Fibroblast of mammary gland (primary cell): ENCODE measurements around the gene PSMA6.
"Not testable (repeated sequence)": the region's sequence is repeated elsewhere in the genome, so short reads cannot be mapped to it uniquely, and the experiment has no call there.

Experiments used
- DNase-seq: peaks from one replicate; pipeline ENCODE4 v3.0.0-alpha.2; 2010; ENCODE audit warnings: low read depth
- H3K4me3 ChIP-seq: 2 replicates; pipeline ENCODE4 v1.5.1; 2011; ENCODE audit warnings: low read depth, mild to moderate bottlenecking, low read length, moderate library complexity; ENCODE audit not compliant: control insufficient read depth
- CTCF ChIP-seq: conservative IDR thresholded peaks from 2 replicates; pipeline ENCODE4 v1.5.1; 2011; ENCODE audit warnings: low read depth, low read length, inconsistent platforms; ENCODE audit not compliant: control insufficient read depth, insufficient read depth

Gene PSMA6

DNA sequence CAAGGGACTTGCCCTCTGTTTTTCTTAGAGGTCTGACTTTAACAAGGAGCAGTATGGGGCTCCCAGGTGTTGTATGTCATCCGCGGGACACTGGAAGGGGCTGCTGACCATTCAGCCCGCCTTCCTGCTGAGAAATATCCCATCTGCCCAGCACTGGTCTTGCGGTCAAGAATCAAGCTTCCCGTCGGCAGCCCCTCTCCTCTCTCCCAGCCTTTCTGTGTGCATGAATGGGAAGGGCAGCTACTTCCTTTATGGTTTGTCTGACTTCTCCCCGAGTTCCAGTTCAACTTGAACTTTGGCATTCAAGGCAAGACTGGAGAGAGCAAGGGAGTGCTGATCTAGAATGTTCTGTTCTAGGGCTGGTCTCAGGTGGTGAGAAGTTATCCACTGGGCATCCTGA lies 51.5 kb downstream of the PSMA6 start:
- no peak for DNase-seq
- no peak overlapping the region for H3K4me3 ChIP-seq
- no peak for TF ChIP-seq CTCF

GRCh38 chr14:35344107-35344807 lies 52.1 kb downstream of the PSMA6 start:
- DNase-seq: no peak
- TF ChIP-seq CTCF: no peak
- no peak overlapping the region for H3K4me3 ChIP-seq

DNA sequence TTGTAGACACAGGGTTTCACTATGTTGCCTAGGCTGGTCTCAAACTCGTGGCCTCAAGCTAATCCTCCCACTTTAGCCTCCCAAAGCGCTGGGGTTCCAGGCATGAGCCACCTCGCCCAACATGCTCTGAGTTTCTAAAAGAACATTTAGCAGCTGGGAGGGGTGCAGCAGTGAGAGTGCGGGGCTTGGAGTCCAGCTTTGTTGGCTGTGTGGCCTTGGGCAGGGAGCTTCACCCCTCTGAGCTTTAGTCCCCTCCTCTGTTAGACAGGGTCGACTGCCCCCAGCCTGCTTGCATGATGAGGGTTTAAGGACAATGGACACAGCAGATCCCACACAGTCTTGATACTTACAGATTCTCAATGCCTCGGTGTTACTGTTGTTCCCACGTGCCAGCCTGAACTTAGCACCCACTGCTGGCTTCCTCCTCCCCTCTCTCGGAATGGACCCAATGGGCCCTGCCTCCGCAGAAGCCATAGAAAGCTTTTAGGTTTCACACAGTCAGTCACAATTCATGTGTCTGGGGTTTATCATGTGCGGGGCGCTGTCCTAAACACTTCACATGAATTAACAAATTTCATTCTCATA lies 54.6 kb downstream of the PSMA6 start:
- no peak for TF ChIP-seq CTCF

DNA sequence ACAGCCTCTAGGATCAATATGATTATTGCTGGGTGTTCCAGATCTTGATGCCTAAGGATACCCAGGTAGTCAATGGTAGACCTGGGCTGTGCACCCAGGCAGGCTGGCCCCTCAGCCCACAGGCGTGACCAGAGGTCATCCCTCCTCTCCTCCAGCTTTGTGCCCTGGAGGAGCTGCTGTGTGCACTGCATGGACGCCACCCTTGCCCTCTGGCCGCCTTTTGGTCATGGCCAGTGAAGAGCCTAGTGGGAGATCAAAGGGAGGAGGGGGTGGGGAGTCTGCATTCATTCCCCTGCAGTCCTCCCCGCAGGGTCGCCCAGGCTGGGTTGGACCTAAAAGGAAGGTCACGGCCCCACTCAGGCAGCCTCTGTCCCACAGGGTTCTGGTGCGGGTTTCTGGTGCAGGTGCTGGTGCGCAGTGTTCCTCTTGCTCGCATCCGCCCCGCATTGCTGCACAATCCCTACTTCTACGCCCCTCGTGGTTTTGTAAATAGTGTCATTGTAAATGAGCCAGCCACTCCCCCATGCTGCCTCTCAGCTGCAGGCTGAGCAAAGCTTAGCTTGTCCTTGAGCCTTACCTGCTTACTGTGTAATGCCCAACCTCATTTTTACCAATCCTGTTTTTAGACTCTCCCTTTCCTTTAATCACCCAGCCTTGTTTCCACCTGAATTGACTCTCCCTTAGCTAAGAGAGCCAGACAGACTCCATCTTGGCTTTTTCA lies 55.3 kb downstream of the PSMA6 start:
- no peak overlapping the region for H3K4me3 ChIP-seq
- DNase-seq: no peak
- no peak for TF ChIP-seq CTCF

More for the DNA sequence above, 54.6 kb downstream of the PSMA6 start:
- H3K4me3 ChIP-seq: no peak overlapping the region
- no peak for DNase-seq

DNA sequence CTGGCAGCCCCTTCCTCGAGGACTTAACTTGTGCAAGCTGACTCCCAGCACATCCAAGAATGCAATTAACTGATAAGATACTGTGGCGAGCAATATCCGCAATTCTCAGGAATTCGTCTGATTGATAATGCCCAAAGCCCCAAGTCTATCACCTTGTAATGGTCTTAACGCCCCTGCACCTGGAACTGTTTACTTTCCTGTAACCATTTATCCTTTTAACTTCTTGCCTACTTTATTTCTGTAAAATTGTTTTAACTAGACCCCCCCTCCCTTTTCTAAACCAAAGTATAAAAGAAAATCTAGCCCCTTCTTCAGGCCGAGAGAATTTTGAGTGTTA lies 55.8 kb downstream of the PSMA6 start:
- not testable (repeated sequence) for DNase-seq, H3K4me3 ChIP-seq

DNA sequence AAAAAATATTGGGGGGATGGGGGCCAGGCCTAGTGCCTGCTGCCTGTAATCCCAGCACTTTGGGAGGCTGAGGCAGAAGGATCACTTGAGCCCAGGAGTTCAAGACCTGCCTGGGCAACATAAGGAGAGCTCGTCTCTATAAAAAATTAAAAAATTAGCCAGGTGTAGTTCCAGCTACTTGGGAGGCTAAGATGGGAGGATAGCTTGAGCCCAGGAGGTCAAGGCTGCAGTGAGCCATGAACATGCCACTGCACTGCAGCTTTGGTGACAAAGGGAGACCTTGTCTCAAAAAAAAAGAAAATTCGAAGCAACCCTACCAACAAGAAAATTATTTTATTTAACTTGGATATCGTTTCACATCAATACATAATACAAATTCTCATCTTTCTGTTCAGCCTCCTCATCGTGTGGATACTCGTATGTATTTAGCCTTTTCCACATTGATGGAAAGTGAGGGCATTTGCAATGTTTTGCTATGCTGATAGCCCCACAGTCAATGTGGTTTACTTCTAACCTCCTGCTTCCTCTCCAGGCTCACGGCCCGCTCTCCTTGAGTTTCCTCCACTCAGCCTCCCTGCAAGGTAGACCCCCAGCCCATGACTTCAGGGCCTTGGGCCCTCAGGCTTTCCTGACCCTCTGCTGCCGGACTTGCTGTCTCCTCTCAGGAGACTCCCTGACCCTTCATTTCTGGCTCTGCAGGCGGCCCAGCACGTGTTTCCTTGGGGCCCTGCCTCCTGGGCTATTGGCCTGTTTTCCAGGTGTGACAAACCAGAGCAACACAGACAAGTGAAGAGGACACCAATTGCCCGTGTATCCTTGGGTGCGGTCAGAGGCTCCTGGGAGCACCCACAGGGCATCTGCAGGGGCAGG lies 57.5 kb downstream of the PSMA6 start:
- no peak for TF ChIP-seq CTCF
- no peak overlapping the region for H3K4me3 ChIP-seq
- DNase-seq: no peak

- H3K4me3 ChIP-seq: no peak overlapping the region
- DNase-seq: no peak
- TF ChIP-seq CTCF: no peak
Observed at GRCh38 chr14:35351497-35351896, 59.3 kb downstream of the PSMA6 start.
